H1 (cell line): ENCODE data around the gene OR2V1. TPM values are rescaled to one million over a fixed set of nuclear protein-coding genes. Genes with fewer than 3 reads are reported as not detected.

Source experiments
- CHD7 ChIP-seq: fragments of 300-600 bp; sonication (generic); IDR thresholded peaks from 2 replicates; pipeline ENCODE4 v1.7.1; 2012; ENCODE audit warnings: low read length, moderate library complexity, mild to moderate bottlenecking, inconsistent platforms; ENCODE audit not compliant: insufficient replicate concordance
- CREB1 ChIP-seq: IDR thresholded peaks from 2 replicates; pipeline ENCODE4 v1.6.1; 2012; ENCODE audit warnings: inconsistent platforms
- EP300 ChIP-seq, 2 experiments: IDR thresholded peaks; 1 replicate in 1 of 2; 2 replicates in 1 of 2; pipeline ENCODE4 v1.6.1; 2011 to 2012; ENCODE audit warnings: low read depth in 2 of 2, low read length in 2 of 2, mild to moderate bottlenecking in 2 of 2, borderline replicate concordance in 1 of 2, inconsistent platforms in 1 of 2, moderate library complexity in 1 of 2
- MAFK ChIP-seq: IDR thresholded peaks from 2 replicates; pipeline ENCODE4 v1.6.1; 2012; ENCODE audit warnings: low read depth, mild to moderate bottlenecking, improper control_type of control experiment, low read length
- RAD21 ChIP-seq, 2 experiments: IDR thresholded peaks in 1 of 2; conservative IDR thresholded peaks in 1 of 2; 2 replicates each; pipeline ENCODE4 v1.6.1; 2011; ENCODE audit warnings: low read depth in 2 of 2, low read length in 2 of 2, improper control_type of control experiment in 1 of 2, inconsistent platforms in 1 of 2, mild to moderate bottlenecking in 1 of 2, moderate library complexity in 1 of 2
- SIN3A ChIP-seq, 2 experiments: IDR thresholded peaks in 1 of 2; conservative IDR thresholded peaks in 1 of 2; 2 replicates each; pipeline ENCODE4 v1.6.1; 2011 to 2012; ENCODE audit warnings: low read length in 2 of 2, improper control_type of control experiment in 1 of 2, low read depth in 1 of 2, mild to moderate bottlenecking in 1 of 2
- SIRT6 ChIP-seq: IDR thresholded peaks from one replicate; pipeline ENCODE4 v1.7.1; 2012; ENCODE audit warnings: low read length, inconsistent platforms
- polyA plus RNA-seq, 7 experiments: library from polyadenylated mRNA; depleted of rRNA in 3 of 7; stranded (reverse) in 5 of 7; unstranded in 2 of 7; fragments of >200 nt in 5 of 7; fragments of 200-250 nt in 2 of 7; gene quantifications; 1 replicate in 5 of 7; 2 replicates in 1 of 7; 4 replicates in 1 of 7; pipeline versions ENCODE4 v1.2.1 to v1.2.3, GENCODE V29; 2011 to 2013; ENCODE audit warnings: missing spikeins in 2 of 7, mixed read lengths in 2 of 7
- total RNA-seq: library from RNA; stranded (reverse); fragmentation: NEBNext Ultra II Directional; extraction: Animal tissue kit (Norgen Biotek cat#: 25700); gene quantifications from 2 replicates; pipeline ENCODE4 v1.2.1, GENCODE V29; 2021

Gene OR2V1
- total and polyA plus RNA-seq, 2 of the 8 experiments (the other 6 are each of a cell fraction or from before 2014, with no cell fraction given): not detected

- TF ChIP-seq CHD7 (no peak), SIN3A (conservative IDR thresholded peaks at IDR 0.05 in 1 of 2, IDR thresholded peaks at IDR 0.05 in 1 of 2; ENCODE audit: low read depth in 1 of 2, low read length in 2 of 2) (no peak), SIRT6 (no peak), MAFK (no peak), EP300 (IDR thresholded peaks at IDR 0.05; ENCODE audit: borderline replicate concordance in 1 of 2, low read depth in 2 of 2, low read length in 2 of 2) (no peak), CREB1 (no peak), RAD21 (IDR thresholded peaks at IDR 0.05 in 1 of 2, conservative IDR thresholded peaks at IDR 0.05 in 1 of 2; ENCODE audit: low read depth in 2 of 2, low read length in 2 of 2) (no peak)
Measured at GRCh38 chr5:181153814-181154213, 22.8 kb upstream of the OR2V1 start (continued).
